IMR-90 (cell line): ENCODE results near the gene AGTPBP1. TPM values are rescaled to one million over a fixed set of nuclear protein-coding genes. Genes with fewer than 3 reads are reported as not detected.

Experiments used
- ATAC-seq: fragments of 200-7000 bp; cut with Tn5 transposase; 2 replicates; pipeline ENCODE4 v1.9.1; 2020; ENCODE audit warnings: low read depth, mild to moderate bottlenecking, moderate library complexity
- BruUV-seq: library from RNA; stranded (reverse); fragments of 400-500 nt; replicated peaks from 2 replicates; lab custom pipeline; 2021; lab: Mats Ljungman, UMichigan
- CTCF ChIA-PET: fragments of 300-600 bp; formaldehyde crosslinking; extraction: SDS; loops from one replicate; lab custom pipeline; 2021; ENCODE audit warnings: antibody characterized with exemption; lab: Yijun Ruan, JAX
- POLR2A ChIA-PET: fragments of 300-600 bp; sonication (Branson Sonifier 250); formaldehyde crosslinking; loops from one replicate; lab custom pipeline; 2022; ENCODE audit warnings: antibody characterized with exemption; ENCODE audit not compliant: unreplicated experiment; lab: Charles Lee
- DNase-seq: peaks from one replicate; pipeline ENCODE4 v3.0.0; 2013
- H2AFZ ChIP-seq: replicated peaks from 2 replicates; pipeline ENCODE3; 2013; ENCODE audit warnings: low read length, mild to moderate bottlenecking; ENCODE audit not compliant: poor library complexity
- H2AK5ac ChIP-seq: 2 replicates; pipeline ENCODE4 v1.6.1; 2013; ENCODE audit warnings: low read depth, low read length, inconsistent platforms
- H2AK9ac ChIP-seq: replicated peaks from 2 replicates; pipeline ENCODE3; 2013; ENCODE audit warnings: mild to moderate bottlenecking, low read depth, low read length, moderate library complexity; ENCODE audit not compliant: poor library complexity
- H2BK120ac ChIP-seq: 2 replicates; pipeline ENCODE4 v1.6.1; 2013; ENCODE audit warnings: low read depth, low read length, inconsistent platforms
- H2BK15ac ChIP-seq: 3 replicates; pipeline ENCODE4 v1.6.1; 2013; ENCODE audit warnings: low read depth, low read length, inconsistent platforms
- H2BK20ac ChIP-seq: 2 replicates; pipeline ENCODE4 v1.6.1; 2013; ENCODE audit warnings: low read depth, mild to moderate bottlenecking, inconsistent platforms, low read length, moderate library complexity
- H2BK5ac ChIP-seq: 2 replicates; pipeline ENCODE4 v1.6.1; 2013; ENCODE audit warnings: mild to moderate bottlenecking, low read depth, low read length, inconsistent platforms; ENCODE audit not compliant: poor library complexity, severe bottlenecking
- H3K14ac ChIP-seq: replicated peaks from 2 replicates; pipeline ENCODE4 v1.6.1; 2013; ENCODE audit warnings: low read depth, low read length, inconsistent platforms
- H3K18ac ChIP-seq: 2 replicates; pipeline ENCODE4 v1.6.1; 2013; ENCODE audit warnings: low read depth, low read length, control low read depth
- H3K23ac ChIP-seq: 2 replicates; pipeline ENCODE4 v1.6.1; 2013; ENCODE audit warnings: low read depth, low read length, inconsistent platforms
- H3K27ac ChIP-seq: 2 replicates; pipeline ENCODE4 v1.5.1; 2013; ENCODE audit warnings: mild to moderate bottlenecking, control low read depth, low read length; ENCODE audit not compliant: insufficient read depth
- H3K27me3 ChIP-seq: 2 replicates; pipeline ENCODE4 v1.6.1; 2013; ENCODE audit warnings: low read length; ENCODE audit not compliant: control insufficient read depth, insufficient read depth
- H3K36me3 ChIP-seq: 2 replicates; pipeline ENCODE4 v1.6.1; 2013; ENCODE audit warnings: low read length, mixed read lengths; ENCODE audit not compliant: control insufficient read depth, insufficient read depth
- H3K4ac ChIP-seq: 2 replicates; pipeline ENCODE4 v1.6.1; 2013; ENCODE audit warnings: low read depth, low read length, inconsistent platforms
- H3K4me1 ChIP-seq: 2 replicates; pipeline ENCODE4 v1.6.1; 2013; ENCODE audit warnings: low read length, mixed read lengths; ENCODE audit not compliant: control insufficient read depth, insufficient read depth
- H3K4me2 ChIP-seq: 2 replicates; pipeline ENCODE4 v1.6.1; 2013; ENCODE audit warnings: low read depth, mild to moderate bottlenecking, control low read depth, low read length, moderate library complexity
- H3K4me3 ChIP-seq: 2 replicates; pipeline ENCODE4 v1.5.1; 2013; ENCODE audit warnings: low read depth, mild to moderate bottlenecking, control low read depth, low read length, moderate library complexity; ENCODE audit not compliant: insufficient read depth
- H3K56ac ChIP-seq: 2 replicates; pipeline ENCODE4 v1.6.1; 2013; ENCODE audit warnings: low read length, inconsistent platforms; ENCODE audit not compliant: insufficient read depth; ENCODE audit errors: extremely low read depth
- H3K79me1 ChIP-seq, 2 experiments: 2 replicates each; pipeline ENCODE4 v1.6.1; 2013; ENCODE audit warnings: low read length in 2 of 2, inconsistent platforms in 1 of 2, low read depth in 1 of 2
- H3K9ac ChIP-seq: 2 replicates; pipeline ENCODE4 v1.6.1; 2013; ENCODE audit warnings: low read depth, low read length, control low read depth
- H3K9me1 ChIP-seq: 2 replicates; pipeline ENCODE4 v1.6.1; 2013; ENCODE audit warnings: low read length, inconsistent platforms; ENCODE audit not compliant: insufficient read depth
- H3K9me3 ChIP-seq: 2 replicates; pipeline ENCODE4 v1.6.1; 2013; ENCODE audit warnings: low read length; ENCODE audit not compliant: control insufficient read depth, insufficient read depth
- H4K20me1 ChIP-seq: 2 replicates; pipeline ENCODE4 v1.6.1; 2013; ENCODE audit warnings: low read length, inconsistent platforms; ENCODE audit not compliant: insufficient read depth
- H4K5ac ChIP-seq: 2 replicates; pipeline ENCODE4 v1.6.1; 2013; ENCODE audit warnings: mild to moderate bottlenecking, low read depth, low read length, control low read depth
- H4K8ac ChIP-seq, 2 experiments: 2 replicates each; pipeline ENCODE4 v1.6.1; 2013; ENCODE audit warnings: low read depth in 2 of 2, low read length in 2 of 2, control low read depth in 1 of 2, inconsistent platforms in 1 of 2
- H4K91ac ChIP-seq: 2 replicates; pipeline ENCODE4 v1.6.1; 2013; ENCODE audit warnings: low read depth, low read length, inconsistent platforms; ENCODE audit not compliant: insufficient read depth
- BHLHE40 ChIP-seq: fragments of 150-350 bp; IDR thresholded peaks from 2 replicates; pipeline ENCODE4 v1.6.1; 2016; ENCODE audit warnings: mild to moderate bottlenecking, low read depth, low read length
- CEBPB ChIP-seq: IDR thresholded peaks from 2 replicates; pipeline ENCODE4 v1.6.1; 2012; ENCODE audit warnings: low read depth, low read length, improper control_type of control experiment
- CHD1 ChIP-seq: IDR thresholded peaks from 2 replicates; pipeline ENCODE4 v1.6.1; 2012; ENCODE audit warnings: low read depth, low read length, improper control_type of control experiment
- CTCF ChIP-seq: conservative IDR thresholded peaks from 2 replicates; pipeline ENCODE4 v1.5.1; 2012; ENCODE audit warnings: mild to moderate bottlenecking, low read depth, low read length, improper control_type of control experiment
- ELK1 ChIP-seq: fragments of 150-350 bp; IDR thresholded peaks from 2 replicates; pipeline ENCODE4 v1.6.1; 2016; ENCODE audit warnings: low read depth, mild to moderate bottlenecking, low read length, moderate library complexity, borderline replicate concordance
- FOS ChIP-seq: fragments of 150-350 bp; IDR thresholded peaks from 2 replicates; pipeline ENCODE4 v1.6.1; 2016; ENCODE audit warnings: low read depth, low read length
- MAFK ChIP-seq: IDR thresholded peaks from 2 replicates; pipeline ENCODE4 v1.6.1; 2012; ENCODE audit warnings: low read depth, low read length, improper control_type of control experiment
- MAZ ChIP-seq: IDR thresholded peaks from 2 replicates; pipeline ENCODE4 v1.6.1; 2012; ENCODE audit warnings: low read depth, mild to moderate bottlenecking, low read length, improper control_type of control experiment, moderate library complexity, borderline replicate concordance
- MXI1 ChIP-seq: IDR thresholded peaks from 2 replicates; pipeline ENCODE4 v1.6.1; 2012; ENCODE audit warnings: low read depth, mild to moderate bottlenecking, low read length, moderate library complexity, borderline replicate concordance
- NFE2L2 ChIP-seq: fragments of 150-350 bp; IDR thresholded peaks from 2 replicates; pipeline ENCODE4 v1.6.1; 2016; ENCODE audit warnings: low read depth, mild to moderate bottlenecking, low read length
- POLR2A ChIP-seq: IDR thresholded peaks from 2 replicates; pipeline ENCODE4 v1.6.1; 2012; ENCODE audit warnings: mild to moderate bottlenecking, low read depth, low read length
- RAD21 ChIP-seq: IDR thresholded peaks from 2 replicates; pipeline ENCODE4 v1.6.1; 2012; ENCODE audit warnings: low read length, improper control_type of control experiment
- RCOR1 ChIP-seq: IDR thresholded peaks from 2 replicates; pipeline ENCODE4 v1.6.1; 2012; ENCODE audit warnings: mild to moderate bottlenecking, low read length, improper control_type of control experiment; ENCODE audit not compliant: insufficient replicate concordance
- RFX5 ChIP-seq: IDR thresholded peaks from 2 replicates; pipeline ENCODE4 v1.8.0; 2012; ENCODE audit warnings: low read depth, mild to moderate bottlenecking, low read length, moderate library complexity
- SMC3 ChIP-seq: fragments of 150-350 bp; IDR thresholded peaks from 2 replicates; pipeline ENCODE4 v1.6.1; 2016; ENCODE audit warnings: low read depth, mild to moderate bottlenecking, antibody characterized with exemption, low read length, moderate library complexity
- USF2 ChIP-seq: fragments of 150-350 bp; IDR thresholded peaks from 2 replicates; pipeline ENCODE4 v1.6.1; 2017; ENCODE audit warnings: mild to moderate bottlenecking, antibody characterized with exemption, low read length, low read depth
- WGBS, 2 experiments: methylation state at CpG; one replicate each; pipeline versions ENCODE4 v1.1.5 to v1.1.7; 2013; ENCODE audit warnings: missing lambda C conversion rate in 2 of 2; ENCODE audit not compliant: insufficient read length in 1 of 2; ENCODE audit errors: extremely low coverage in 2 of 2; 5-methylcytosine and 5-hydroxymethylcytosine counted together
- dilution Hi-C: fragments of 300-500 bp; cut with HindIII; formaldehyde crosslinking; loops from one replicate; pipeline ENCODE4 v1.14.3; 2018; ENCODE audit warnings: low sequenced_read_pairs; ENCODE audit not compliant: unreplicated experiment
- in situ Hi-C: fragments of 300-500 bp; cut with MboI; formaldehyde crosslinking; loops from 3 replicates; pipeline ENCODE4 v1.14.3; 2019; ENCODE audit warnings: low sequenced_read_pairs, inconsistent platforms, mixed read lengths
- intact Hi-C: fragments of 100-400 bp; cut with micrococcal nuclease; formaldehyde crosslinking; loops from 2 replicates; pipeline ENCODE4 v1.10.0; 2022
- polyA plus RNA-seq, 3 experiments: library from polyadenylated mRNA; depleted of rRNA; stranded (reverse); fragments of >200 nt; gene quantifications; 2 replicates each; pipeline ENCODE4 v1.2.3, GENCODE V29; 2012; ENCODE audit warnings: low replicate concordance in 1 of 3
- total RNA-seq: library from RNA; depleted of rRNA; stranded (reverse); fragments of >200 nt; gene quantifications from 2 replicates; pipeline ENCODE4 v1.2.3, GENCODE V29; 2012

AGTPBP1 gene
- total and polyA plus RNA-seq, 2 of the 4 experiments (the other 2 are of a cell fraction), result 3.3 to 9.0 TPM

- intact Hi-C loops (no loop called here), in situ Hi-C loops (no loop called here), dilution Hi-C loops (no loop called here)
- no peak overlapping the region for H2BK15ac ChIP-seq
- no peak overlapping the region for H3K14ac ChIP-seq
- no peaks in the 10 kb centered on the region for H3K4me1 ChIP-seq
- no peak overlapping the region for H3K23ac ChIP-seq
- TF ChIP-seq MAFK (no peak), FOS (no peak), NFE2L2 (no peak), RFX5 (no peak), MXI1 (no peak), USF2 (no peak), SMC3 (no peak), RAD21 (no peak), POLR2A (no peak), CEBPB (no peak), RCOR1 (no peak), ELK1 (no peak), BHLHE40 (no peak), MAZ (no peak), CHD1 (no peak), CTCF (no peak)
- no peak overlapping the region for H2BK120ac ChIP-seq
- H2AK5ac ChIP-seq, result no peak overlapping the region
- H3K4me3 ChIP-seq, result no peak overlapping the region
- H3K27ac ChIP-seq, result no peak overlapping the region
- peaks cover 17% of the 10 kb centered on the region for H3K27me3 ChIP-seq
- ChIA-PET POLR2A (no interaction called here), CTCF (no interaction called here)
- no peak overlapping the region for H3K4ac ChIP-seq
- no CpG with 5 or more reads among the region's 2 CpGs for WGBS, 2 experiments
- H2BK5ac ChIP-seq, result no peak overlapping the region
- no peak overlapping the region for H4K91ac ChIP-seq
- H2AFZ ChIP-seq, result no peak overlapping the region
- H3K79me1 ChIP-seq, result no peaks in the 10 kb centered on the region
- no peak for ATAC-seq
- no peaks in the 10 kb centered on the region for H4K20me1 ChIP-seq
- no peak overlapping the region for H4K8ac ChIP-seq
- H3K56ac ChIP-seq, result no peak overlapping the region
- 0 out of 2 replicates have a peak, but pooled peaks cover 5% of the 10 kb centered on the region for H3K9me1 ChIP-seq
- no peak for DNase-seq
- H2BK20ac ChIP-seq, result no peak overlapping the region
- H3K9ac ChIP-seq, result no peak overlapping the region
- BruUV-seq, result no TSS peak
- H4K5ac ChIP-seq, result no peak overlapping the region
- no peak overlapping the region for H2AK9ac ChIP-seq
- no peaks in the 10 kb centered on the region for H3K9me3 ChIP-seq
- H3K18ac ChIP-seq, result no peak overlapping the region
- no peaks in the 10 kb centered on the region for H3K36me3 ChIP-seq
- no peak overlapping the region for H3K4me2 ChIP-seq
Measured at GRCh38 chr9:85746309-85746708, 4.6 kb upstream of the AGTPBP1 start.
